ENCODE results near the gene CEBPZ.

Gene CEBPZ

DNA sequence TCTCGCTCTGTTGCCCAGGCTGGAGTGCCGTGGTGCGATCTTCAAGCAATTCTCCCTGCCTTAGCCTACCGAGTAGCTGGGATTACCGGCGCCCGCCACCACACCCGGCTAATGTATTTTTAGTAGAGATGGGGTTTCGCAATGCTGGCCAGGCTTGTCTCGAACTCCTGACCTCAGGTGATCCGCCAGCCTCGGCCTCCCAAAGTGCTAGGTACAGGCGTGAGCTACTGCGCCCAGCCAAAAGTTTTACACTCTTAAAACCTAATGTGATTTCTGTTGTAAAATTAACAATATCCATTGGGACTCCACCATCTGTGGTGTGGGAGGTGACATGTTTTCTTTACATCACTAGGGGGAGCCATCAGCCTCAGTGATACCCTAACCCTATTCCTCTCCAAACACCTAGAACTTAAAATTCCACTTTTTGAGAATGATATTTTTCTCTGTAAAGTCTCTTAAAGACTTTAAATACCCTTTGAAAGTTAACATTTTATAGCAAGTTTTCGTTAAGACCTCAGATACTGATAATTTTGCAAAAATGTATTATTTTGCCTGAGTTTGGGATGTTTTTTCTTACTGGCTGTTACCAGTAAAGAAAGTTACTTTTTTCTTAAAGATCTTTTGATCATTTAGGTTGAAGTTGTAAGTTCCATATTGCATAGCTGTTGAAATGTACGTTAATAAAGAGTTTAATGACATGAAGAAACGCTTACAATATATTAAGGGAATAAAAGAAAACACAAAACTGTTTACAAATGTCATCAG lies 63.0 kb downstream of the CEBPZ start:
- Histone ChIP-seq H3K9ac (ENCODE audit: low read length) (no peak overlapping the region), H3K4me3 (ENCODE audit: low read depth, low read length) (no peak overlapping the region), H3K18ac (ENCODE audit: low read length) (no peak overlapping the region), H4K91ac (ENCODE audit: low read depth, low read length) (no peak overlapping the region), H3K79me1 (ENCODE audit: low read length) (no peaks in the 10 kb centered on the region), H2AK5ac (ENCODE audit: low read length) (no peak overlapping the region), H3K9me3 (ENCODE audit: insufficient read depth, low read depth, low read length) (no peaks in the 10 kb centered on the region), H4K8ac (ENCODE audit: low read depth, low read length) (no peak overlapping the region), H3K79me2 (ENCODE audit: control insufficient read depth, insufficient read depth, low read length, poor library complexity) (no peaks in the 10 kb centered on the region), H4K12ac (ENCODE audit: low read depth, low read length) (no peak overlapping the region), H2BK12ac (ENCODE audit: low read length) (no peak overlapping the region), H3K36me3 (ENCODE audit: control insufficient read depth in 1 of 2, insufficient read depth in 2 of 2, low read length in 2 of 2) (no peaks in the 10 kb centered on the region), H2BK5ac (ENCODE audit: low read depth, low read length, poor library complexity) (no peak overlapping the region), H3K4me1 (ENCODE audit: control insufficient read depth in 1 of 2, insufficient read depth in 2 of 2, low read length in 2 of 2) (no peaks in the 10 kb centered on the region), H3K27me3 (ENCODE audit: insufficient read depth, low read length) (no peaks in the 10 kb centered on the region), H3K4ac (ENCODE audit: low read depth, low read length) (no peak overlapping the region), H2BK120ac (ENCODE audit: insufficient read depth, low read length, poor library complexity) (no peak overlapping the region), H3K14ac (ENCODE audit: low read length) (no peak overlapping the region), H3K23ac (ENCODE audit: low read length) (no peak overlapping the region), H3K4me2 (ENCODE audit: low read length) (no peak overlapping the region), H2AFZ (ENCODE audit: insufficient read depth, low read length, poor library complexity) (no peak overlapping the region), H3K27ac (ENCODE audit: low read depth, low read length) (no peak overlapping the region)
- WGBS (ENCODE audit: extremely low coverage, insufficient coverage, insufficient read length) = no CpG with 5 or more reads among the region's 17 CpGs
- DNase-seq = peak; percentile 44 to 68

DNA sequence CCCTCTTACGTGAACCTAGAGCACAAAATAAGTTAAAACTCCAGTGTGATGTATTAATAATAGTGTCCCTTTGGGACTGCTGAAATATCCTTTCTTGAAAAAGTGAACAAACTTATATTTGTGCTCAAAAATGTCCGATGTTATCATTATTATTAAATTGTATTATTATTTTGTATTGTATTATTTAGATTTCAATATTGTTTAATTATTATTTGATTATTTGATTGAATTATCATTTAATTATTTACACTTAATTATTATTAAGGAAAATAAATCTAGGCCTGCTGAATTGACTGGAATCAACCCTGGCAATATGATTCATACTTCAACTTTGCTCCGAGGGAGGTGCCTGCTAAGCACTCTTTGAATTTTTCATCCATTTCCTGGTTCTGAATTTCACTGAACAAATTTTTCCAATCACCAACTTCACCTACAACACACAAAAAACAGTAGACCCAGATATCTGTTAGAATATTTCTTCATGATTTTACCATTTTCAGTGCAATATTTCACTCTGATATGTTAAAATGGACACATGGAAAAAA lies 63.7 kb downstream of the CEBPZ start:
- no peak overlapping the region for H3K4ac ChIP-seq (ENCODE audit: low read depth, low read length)
- DNase-seq = peak; percentile 8 to 58
- no CpG with 5 or more reads among the region's 3 CpGs for WGBS (ENCODE audit: extremely low coverage, insufficient coverage, insufficient read length)

GRCh38 chr2:37164757-37165156 lies 66.6 kb downstream of the CEBPZ start:
- WGBS (ENCODE audit: extremely low coverage, insufficient coverage, insufficient read length) = no CpG with 5 or more reads among the region's 1 CpG

More for the DNA sequence above, 63.7 kb downstream of the CEBPZ start:
- Histone ChIP-seq H3K9me3 (ENCODE audit: insufficient read depth, low read depth, low read length) (no peaks in the 10 kb centered on the region), H4K91ac (ENCODE audit: low read depth, low read length) (no peak overlapping the region), H3K36me3 (ENCODE audit: control insufficient read depth in 1 of 2, insufficient read depth in 2 of 2, low read length in 2 of 2) (no peaks in the 10 kb centered on the region), H3K18ac (ENCODE audit: low read length) (no peak overlapping the region), H2AK5ac (ENCODE audit: low read length) (no peak overlapping the region), H3K14ac (ENCODE audit: low read length) (no peak overlapping the region), H2BK120ac (ENCODE audit: insufficient read depth, low read length, poor library complexity) (no peak overlapping the region), H4K8ac (ENCODE audit: low read depth, low read length) (no peak overlapping the region), H3K27me3 (ENCODE audit: insufficient read depth, low read length) (no peaks in the 10 kb centered on the region), H2BK12ac (ENCODE audit: low read length) (no peak overlapping the region), H3K4me1 (ENCODE audit: control insufficient read depth in 1 of 2, insufficient read depth in 2 of 2, low read length in 2 of 2) (no peaks in the 10 kb centered on the region), H2AFZ (ENCODE audit: insufficient read depth, low read length, poor library complexity) (no peak overlapping the region), H3K79me1 (ENCODE audit: low read length) (no peaks in the 10 kb centered on the region), H4K12ac (ENCODE audit: low read depth, low read length) (no peak overlapping the region), H3K79me2 (ENCODE audit: control insufficient read depth, insufficient read depth, low read length, poor library complexity) (no peaks in the 10 kb centered on the region), H3K27ac (ENCODE audit: low read depth, low read length) (no peak overlapping the region), H3K9ac (ENCODE audit: low read length) (no peak overlapping the region), H3K23ac (ENCODE audit: low read length) (no peak overlapping the region), H3K4me3 (ENCODE audit: low read depth, low read length) (no peak overlapping the region), H2BK5ac (ENCODE audit: low read depth, low read length, poor library complexity) (no peak overlapping the region), H3K4me2 (ENCODE audit: low read length) (no peak overlapping the region)

DNA sequence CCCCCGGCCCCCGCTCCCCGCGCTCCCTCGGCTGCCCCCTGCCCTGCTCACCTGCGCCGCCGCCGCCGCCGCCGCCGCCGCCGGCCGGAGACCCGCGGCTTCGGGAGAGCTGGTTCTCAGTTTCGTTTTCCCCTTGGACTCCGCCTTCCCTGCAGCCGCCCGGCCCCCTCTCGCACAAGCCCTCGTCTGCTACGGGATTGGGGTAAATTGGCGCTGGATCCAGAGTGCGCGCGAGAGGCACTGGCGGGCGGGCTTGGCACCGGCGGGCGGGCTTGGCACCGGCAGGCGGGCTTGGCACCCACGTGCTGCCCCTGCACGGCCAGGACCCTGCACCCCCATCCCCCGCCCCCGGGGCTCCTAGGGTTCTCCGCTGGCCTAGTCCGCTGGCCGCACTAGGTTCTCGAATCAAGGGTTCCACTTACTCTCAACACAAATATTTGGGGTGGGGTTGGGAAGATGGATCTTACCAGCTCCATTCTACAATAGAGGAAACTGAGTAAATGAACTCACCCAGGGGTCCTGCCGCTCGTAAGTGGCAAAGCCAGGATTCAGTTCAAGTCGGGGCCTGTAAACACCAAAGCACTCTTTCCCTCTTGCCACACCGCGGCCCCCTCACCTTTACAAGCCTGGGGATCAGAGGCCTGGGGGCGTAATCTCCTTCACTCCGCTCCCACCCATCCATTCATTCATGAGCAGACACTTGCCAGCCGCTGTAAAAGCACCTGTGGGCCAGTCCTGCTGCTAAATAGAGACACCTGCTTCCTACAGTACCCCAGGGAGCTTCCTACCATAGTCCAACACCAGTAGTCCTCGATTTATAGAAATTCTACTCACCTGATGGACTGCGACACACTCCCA lies 74.3 kb downstream of the CEBPZ start, which contains the start of gene EIF2AK2:
EIF2AK2 (minus strand) TSS at position 124 of the 858 bp plus-strand sequence. CDS start 9,174 bp downstream, outside the sequence.
- Histone ChIP-seq H3K14ac (ENCODE audit: low read length) (peak within 1 kb of the TSS; percentile 72), H4K12ac (ENCODE audit: low read depth, low read length) (peak within 1 kb of the TSS; percentile 81), H3K4ac (ENCODE audit: low read depth, low read length) (peak within 1 kb of the TSS; percentile 39), H3K18ac (ENCODE audit: low read length) (peak within 1 kb of the TSS; percentile 81), H3K27me3 (ENCODE audit: insufficient read depth, low read length) (no peaks in the 10 kb centered on the region), H3K79me2 (ENCODE audit: control insufficient read depth, insufficient read depth, low read length, poor library complexity) (peaks cover 2% of the 10 kb centered on the region), H3K4me2 (ENCODE audit: low read length) (peak within 1 kb of the TSS; percentile 65), H4K91ac (ENCODE audit: low read depth, low read length) (peak within 1 kb of the TSS; percentile 90), H3K27ac (ENCODE audit: low read depth, low read length) (peak within 1 kb of the TSS; percentile 51), H2AFZ (ENCODE audit: insufficient read depth, low read length, poor library complexity) (peak within 1 kb of the TSS; percentile 99), H3K4me1 (ENCODE audit: control insufficient read depth in 1 of 2, insufficient read depth in 2 of 2, low read length in 2 of 2) (peaks cover 2 to 8% of the 10 kb centered on the region in 2 experiments), H3K23ac (ENCODE audit: low read length) (no peak within 1 kb of the TSS), H2BK12ac (ENCODE audit: low read length) (no peak within 1 kb of the TSS), H3K36me3 (ENCODE audit: control insufficient read depth in 1 of 2, insufficient read depth in 2 of 2, low read length in 2 of 2) (peaks cover 0 to 2% of the 10 kb centered on the region in 2 experiments), H2BK120ac (ENCODE audit: insufficient read depth, low read length, poor library complexity) (peak within 1 kb of the TSS; percentile 41), H3K9me3 (ENCODE audit: insufficient read depth, low read depth, low read length) (no peaks in the 10 kb centered on the region), H2BK5ac (ENCODE audit: low read depth, low read length, poor library complexity) (peak within 1 kb of the TSS; percentile 12), H4K8ac (ENCODE audit: low read depth, low read length) (peak within 1 kb of the TSS; percentile 77), H3K79me1 (ENCODE audit: low read length) (peaks cover 4% of the 10 kb centered on the region), H3K4me3 (ENCODE audit: low read depth, low read length) (peak within 1 kb of the TSS; percentile 80), H2AK5ac (ENCODE audit: low read length) (peak within 1 kb of the TSS; percentile 26), H3K9ac (ENCODE audit: low read length) (peak within 1 kb of the TSS; percentile 30)
- no CpG with 5 or more reads among the region's 55 CpGs for WGBS (ENCODE audit: extremely low coverage, insufficient coverage, insufficient read length)
- DNase-seq = peak; percentile 79 to 87

More at GRCh38 chr2:37164757-37165156, 66.6 kb downstream of the CEBPZ start:
- no peak for DNase-seq
- Histone ChIP-seq H3K79me2 (ENCODE audit: control insufficient read depth, insufficient read depth, low read length, poor library complexity) (no peaks in the 10 kb centered on the region), H2AFZ (ENCODE audit: insufficient read depth, low read length, poor library complexity) (no peak overlapping the region), H3K36me3 (ENCODE audit: control insufficient read depth in 1 of 2, insufficient read depth in 2 of 2, low read length in 2 of 2) (no peaks in the 10 kb centered on the region), H3K4ac (ENCODE audit: low read depth, low read length) (no peak overlapping the region), H3K27ac (ENCODE audit: low read depth, low read length) (no peak overlapping the region), H3K4me2 (ENCODE audit: low read length) (no peak overlapping the region), H2AK5ac (ENCODE audit: low read length) (no peak overlapping the region), H3K9ac (ENCODE audit: low read length) (no peak overlapping the region), H2BK120ac (ENCODE audit: insufficient read depth, low read length, poor library complexity) (no peak overlapping the region), H3K23ac (ENCODE audit: low read length) (no peak overlapping the region), H3K4me1 (ENCODE audit: control insufficient read depth in 1 of 2, insufficient read depth in 2 of 2, low read length in 2 of 2) (no peaks in the 10 kb centered on the region), H3K9me3 (ENCODE audit: insufficient read depth, low read depth, low read length) (no peaks in the 10 kb centered on the region), H3K27me3 (ENCODE audit: insufficient read depth, low read length) (no peaks in the 10 kb centered on the region), H3K14ac (ENCODE audit: low read length) (no peak overlapping the region), H2BK5ac (ENCODE audit: low read depth, low read length, poor library complexity) (no peak overlapping the region), H4K12ac (ENCODE audit: low read depth, low read length) (no peak overlapping the region), H3K4me3 (ENCODE audit: low read depth, low read length) (no peak overlapping the region), H4K8ac (ENCODE audit: low read depth, low read length) (no peak overlapping the region), H2BK12ac (ENCODE audit: low read length) (no peak overlapping the region), H3K79me1 (ENCODE audit: low read length) (no peaks in the 10 kb centered on the region), H4K91ac (ENCODE audit: low read depth, low read length) (no peak overlapping the region), H3K18ac (ENCODE audit: low read length) (no peak overlapping the region)
